ENCODE measurements around the gene MRPL23. TPM values are rescaled to one million over a fixed set of nuclear protein-coding genes. Genes with fewer than 3 reads are reported as not detected.

The MRPL23 gene
- total RNA-seq, 1 experiment from 2014 or later = 232 TPM

- ATAC-seq (no peak), DNase-seq (no peak)
- H3K79me2 ChIP-seq (ENCODE audit: low read length) = no peaks in the 10 kb centered on the region
- H4K20me1 ChIP-seq (ENCODE audit: low read length) = no peaks in the 10 kb centered on the region
- no peaks in the 10 kb centered on the region for H3K36me3 ChIP-seq (ENCODE audit: low read depth, low read length)
- H3K9me2 ChIP-seq (replicated peaks; ENCODE audit: low read length) = no peaks in the 10 kb centered on the region
- no peak overlapping the region for H3K9ac ChIP-seq (ENCODE audit: low read length)
- CTCF ChIA-PET = no interaction called here
- no peak overlapping the region for H3K27ac ChIP-seq (ENCODE audit: low read length)
- POLR2A ChIA-PET (ENCODE audit: unreplicated experiment) = no interaction called here
- no TSS peak for BruUV-seq (replicated peaks)
- peaks cover 53% of the 10 kb centered on the region for H3K27me3 ChIP-seq (ENCODE audit: low read length)
- intact Hi-C loops (cut with micrococcal nuclease) = loop anchor here (10.0 kb wide), 1 partner anchor 45 kb away; the partner anchor contains the start of gene MRPL23
- no peak overlapping the region for H3K4me2 ChIP-seq (ENCODE audit: low read length)
- no peaks in the 10 kb centered on the region for H3K4me1 ChIP-seq (ENCODE audit: insufficient read depth, low read length)
- H2AFZ ChIP-seq (ENCODE audit: low read length) = no peak overlapping the region
- H3K4me3 ChIP-seq (ENCODE audit: low read length) = no peak overlapping the region
- no peak for TF ChIP-seq CTCF (conservative IDR thresholded peaks at IDR 0.05; ENCODE audit: low read depth, low read length)
- TF ChIP-seq EZH2phosphoT487 (IDR thresholded peaks at IDR 0.05; ENCODE audit: borderline replicate concordance, low read length) = no peak
- TF ChIP-seq EZH2 (IDR thresholded peaks at IDR 0.05; ENCODE audit: low read length, unreplicated experiment) = no peak
- no peaks in the 10 kb centered on the region for H3F3A ChIP-seq (ENCODE audit: low read length, unreplicated experiment)
- H3K9me3 ChIP-seq (ENCODE audit: low read length) = no peaks in the 10 kb centered on the region
Measured at GRCh38 chr11:1899686-1900085, 47.4 kb upstream of the MRPL23 start.

DNA sequence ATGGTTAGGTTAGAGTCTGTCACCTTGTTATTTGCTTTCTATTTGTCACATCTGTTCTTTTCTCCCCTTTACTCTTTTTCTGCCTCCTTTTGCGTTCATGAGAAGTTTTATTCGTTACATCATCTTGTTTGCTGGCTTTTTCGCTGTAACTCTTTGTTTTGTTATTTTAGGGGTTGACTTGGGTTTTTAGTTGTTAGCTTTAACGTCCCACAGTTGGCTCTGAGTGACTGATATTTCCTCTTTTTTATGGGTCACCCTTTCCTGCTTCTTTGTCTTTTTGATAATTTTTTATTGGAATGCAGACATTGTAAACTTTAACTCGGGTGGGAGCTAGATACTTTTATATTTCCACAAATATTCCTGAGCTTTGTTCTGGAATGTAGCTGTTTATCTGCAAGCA is 41.0 kb upstream of the MRPL23 start:
- Histone ChIP-seq H3K36me3 (ENCODE audit: low read depth, low read length) (no peaks in the 10 kb centered on the region), H3K27ac (ENCODE audit: low read length) (no peak overlapping the region), H4K20me1 (ENCODE audit: low read length) (no peaks in the 10 kb centered on the region), H2AFZ (ENCODE audit: low read length) (no peak overlapping the region), H3K4me2 (ENCODE audit: low read length) (no peak overlapping the region), H3K27me3 (ENCODE audit: low read length) (peaks cover 44% of the 10 kb centered on the region), H3K9me3 (ENCODE audit: low read length) (no peaks in the 10 kb centered on the region), H3K9ac (ENCODE audit: low read length) (no peak overlapping the region), H3K9me2 (replicated peaks; ENCODE audit: low read length) (no peaks in the 10 kb centered on the region), H3F3A (ENCODE audit: low read length, unreplicated experiment) (no peaks in the 10 kb centered on the region), H3K4me3 (ENCODE audit: low read length) (no peak overlapping the region), H3K79me2 (ENCODE audit: low read length) (no peaks in the 10 kb centered on the region), H3K4me1 (ENCODE audit: insufficient read depth, low read length) (no peaks in the 10 kb centered on the region)
- ChIA-PET CTCF (interaction anchor here (0.6 to 1.5 kb wide), 2 partner anchors 24 to 206 kb away, joined by 3 to 5 read pairs; no protein-coding TSS in a partner anchor), POLR2A (ENCODE audit: unreplicated experiment) (no interaction called here)
- no peak for ATAC-seq
- no TSS peak for BruUV-seq (replicated peaks)
- no peak for DNase-seq
- TF ChIP-seq EZH2phosphoT487 (IDR thresholded peaks at IDR 0.05; ENCODE audit: borderline replicate concordance, low read length) (no peak), CTCF (conservative IDR thresholded peaks at IDR 0.05; ENCODE audit: low read depth, low read length) (no peak), EZH2 (IDR thresholded peaks at IDR 0.05; ENCODE audit: low read length, unreplicated experiment) (no peak)
- intact Hi-C loops (cut with micrococcal nuclease) = no loop called here

- Histone ChIP-seq H3K9me3 (ENCODE audit: low read length) (no peaks in the 10 kb centered on the region), H3F3A (ENCODE audit: low read length, unreplicated experiment) (no peaks in the 10 kb centered on the region), H3K4me1 (ENCODE audit: insufficient read depth, low read length) (no peaks in the 10 kb centered on the region), H3K4me2 (ENCODE audit: low read length) (no peak overlapping the region), H3K79me2 (ENCODE audit: low read length) (no peaks in the 10 kb centered on the region), H3K9me2 (replicated peaks; ENCODE audit: low read length) (no peaks in the 10 kb centered on the region), H3K36me3 (ENCODE audit: low read depth, low read length) (no peaks in the 10 kb centered on the region), H3K27me3 (ENCODE audit: low read length) (peaks cover 41% of the 10 kb centered on the region), H4K20me1 (ENCODE audit: low read length) (no peaks in the 10 kb centered on the region), H3K4me3 (ENCODE audit: low read length) (no peak overlapping the region), H3K9ac (ENCODE audit: low read length) (no peak overlapping the region), H3K27ac (ENCODE audit: low read length) (no peak overlapping the region), H2AFZ (ENCODE audit: low read length) (no peak overlapping the region)
- ChIA-PET POLR2A (ENCODE audit: unreplicated experiment) (no interaction called here), CTCF (interaction anchor here (0.6 to 1.5 kb wide), 3 partner anchors 25 to 207 kb away, joined by 3 to 6 read pairs (median 5); no protein-coding TSS in a partner anchor)
- DNase-seq = no peak
- no TSS peak for BruUV-seq (replicated peaks)
- TF ChIP-seq EZH2phosphoT487 (IDR thresholded peaks at IDR 0.05; ENCODE audit: borderline replicate concordance, low read length) (no peak), EZH2 (IDR thresholded peaks at IDR 0.05; ENCODE audit: low read length, unreplicated experiment) (no peak), CTCF (conservative IDR thresholded peaks at IDR 0.05; ENCODE audit: low read depth, low read length) (no peak)
- intact Hi-C loops (cut with micrococcal nuclease) = no loop called here
- no peak for ATAC-seq
Measured at GRCh38 chr11:1906611-1907423, 40.3 kb upstream of the MRPL23 start.
